ENCODE data around the gene SCGB3A1. TPM values are rescaled to one million over a fixed set of nuclear protein-coding genes. Genes with fewer than 3 reads are reported as not detected.
A peak's percentile ranks its signal among the peaks of the same experiment; 100 is the strongest.

SCGB3A1 gene
- total and polyA plus RNA-seq, 9 of the 15 experiments (the other 6 are each of a cell fraction or from before 2014, with no cell fraction given) = 0.33 TPM; not detected in 8

DNA sequence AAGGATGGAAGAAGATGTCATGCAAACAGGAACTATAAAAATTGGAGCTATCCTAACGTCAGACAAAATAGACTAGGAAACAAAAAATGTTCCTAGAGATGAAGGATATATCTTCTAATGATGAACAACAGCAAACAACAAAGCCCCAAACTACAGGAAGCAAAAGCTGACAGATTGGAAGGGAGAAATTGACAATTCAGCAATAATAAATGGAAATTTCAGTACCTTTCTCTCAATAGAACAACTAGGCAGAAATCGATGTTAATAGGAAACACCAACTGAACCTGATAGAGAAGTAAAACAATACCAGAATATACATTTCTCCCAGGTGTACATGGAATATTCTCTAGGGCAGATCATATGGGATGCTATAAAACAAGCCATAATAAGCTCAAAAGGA lies 7.6 kb downstream of the SCGB3A1 start:
- peaks cover 0 to 6% of the 10 kb centered on the region in 2 experiments; a peak in 1 of 5 replicates for H3K27me3 ChIP-seq (ENCODE audit: control insufficient read depth in 2 of 2, insufficient read depth in 2 of 2, low read length in 2 of 2)
- H3K9ac ChIP-seq (ENCODE audit: insufficient read depth in 1 of 2, low read depth in 2 of 2, low read length in 2 of 2) = no peak overlapping the region
- no peaks in the 10 kb centered on the region for H3K9me1 ChIP-seq (ENCODE audit: control insufficient read depth, insufficient read depth, low read length)
- H3K27ac ChIP-seq (ENCODE audit: extremely low read depth, low read depth, low read length) = no peak overlapping the region
- ATAC-seq = no peak
- CTCF ChIA-PET (ENCODE audit: low intra/inter-chr PET ratio) = no interaction called here
- H3K4me3 ChIP-seq = no peak overlapping the region
- no peak for FAIRE-seq
- no peak overlapping the region for H2AFZ ChIP-seq (ENCODE audit: low read depth, low read length)
- H3K9me3 ChIP-seq (replicated peaks; ENCODE audit: control insufficient read depth, insufficient read depth, low read depth, low read length) = no peaks in the 10 kb centered on the region
- no peaks in the 10 kb centered on the region for H3K36me3 ChIP-seq (ENCODE audit: control insufficient read depth, insufficient read depth, low read length)
- H3K4me1 ChIP-seq (replicated peaks in 1 of 2; ENCODE audit: control insufficient read depth in 2 of 2, insufficient read depth in 2 of 2, low read length in 2 of 2) = no peaks in the 10 kb centered on the region
- in situ Hi-C loops (cut with MboI) = no loop called here
- WGBS (ENCODE audit: insufficient coverage, low coverage, missing lambda C conversion rate) = 13% methylated on average over 2 of the region's 2 CpGs
- no peaks in the 10 kb centered on the region for H3K79me2 ChIP-seq (ENCODE audit: control insufficient read depth, insufficient read depth, low read length)
- DNase-seq (ENCODE audit: extremely low read depth in 1 of 4, low spot score in 3 of 4) = no peak
- POLR2A ChIA-PET = interaction anchor here (0.7 kb wide), 1 partner anchor 77 kb away, joined by 3 read pairs; no protein-coding TSS in a partner anchor
- no TSS peak for BruUV-seq (replicated peaks)
- intact Hi-C loops (cut with micrococcal nuclease) = no loop called here
- TF ChIP-seq FOXK1 (CRISPR knock-in tag; IDR thresholded peaks at IDR 0.05; ENCODE audit: borderline replicate concordance) (no peak), C11orf30 (IDR thresholded peaks at IDR 0.05; ENCODE audit: low read depth) (peak; percentile 61), ZNF316 (IDR thresholded peaks at IDR 0.05) (peak; percentile 69), MAFG (tag; conservative IDR thresholded peaks at IDR 0.05) (peak; percentile 36; the same call in 1 of the 2 replicates), MAFF (IDR thresholded peaks at IDR 0.05; ENCODE audit: low read length) (peak; percentile 19; the same call in 1 of the 2 replicates)
- no peaks in the 10 kb centered on the region for H4K20me1 ChIP-seq (replicated peaks; ENCODE audit: control insufficient read depth, insufficient read depth, low read length)
- no peak overlapping the region for H3K4me2 ChIP-seq (ENCODE audit: insufficient read depth, low read length)

DNA sequence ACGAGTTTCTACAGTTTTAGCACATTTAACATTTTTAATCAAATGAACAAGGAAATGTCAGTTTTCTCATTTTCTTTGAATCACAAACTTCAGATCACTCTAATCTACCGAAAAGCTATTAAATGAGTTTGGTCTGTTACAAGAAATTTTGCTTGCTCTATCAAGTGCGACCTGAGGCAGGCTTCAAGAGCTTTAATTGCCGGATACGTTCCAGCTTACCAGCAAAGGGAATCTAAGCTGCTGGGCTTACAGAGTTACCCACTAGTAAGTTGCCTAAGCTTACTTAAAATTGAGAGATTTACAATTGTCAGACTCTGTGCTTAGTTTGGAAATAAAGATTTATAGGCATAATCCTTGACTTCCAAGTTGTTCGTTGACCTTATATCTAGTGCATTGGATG lies 10.6 kb downstream of the SCGB3A1 start:
- in situ Hi-C loops (cut with MboI) (no loop called here), intact Hi-C loops (cut with micrococcal nuclease) (no loop called here)
- H3K9ac ChIP-seq (ENCODE audit: insufficient read depth in 1 of 2, low read depth in 2 of 2, low read length in 2 of 2) = no peak overlapping the region
- no peaks in the 10 kb centered on the region for H3K9me3 ChIP-seq (replicated peaks; ENCODE audit: control insufficient read depth, insufficient read depth, low read depth, low read length)
- no peak for ATAC-seq
- no peak overlapping the region for H3K27ac ChIP-seq (ENCODE audit: extremely low read depth, low read depth, low read length)
- CTCF ChIA-PET (ENCODE audit: low intra/inter-chr PET ratio) = interaction anchor here (0.6 kb wide), 1 partner anchor 20 kb away, joined by 3 read pairs; no protein-coding TSS in a partner anchor
- peaks cover 24% of the 10 kb centered on the region for H3K36me3 ChIP-seq (ENCODE audit: control insufficient read depth, insufficient read depth, low read length)
- no peak overlapping the region for H3K4me3 ChIP-seq
- POLR2A ChIA-PET = interaction anchor here (0.7 to 1.4 kb wide), 2 partner anchors 12 to 31 kb away, joined by 3 to 7 read pairs; no protein-coding TSS in a partner anchor
- no peaks in the 10 kb centered on the region for H4K20me1 ChIP-seq (replicated peaks; ENCODE audit: control insufficient read depth, insufficient read depth, low read length)
- 82% methylated on average over 6 of the region's 6 CpGs for WGBS (ENCODE audit: insufficient coverage, low coverage, missing lambda C conversion rate)
- H3K27me3 ChIP-seq (ENCODE audit: control insufficient read depth in 2 of 2, insufficient read depth in 2 of 2, low read length in 2 of 2) = no peaks in the 10 kb centered on the region
- H2AFZ ChIP-seq (ENCODE audit: low read depth, low read length) = no peak overlapping the region
- H3K4me1 ChIP-seq (replicated peaks in 1 of 2; ENCODE audit: control insufficient read depth in 2 of 2, insufficient read depth in 2 of 2, low read length in 2 of 2) = no peaks in the 10 kb centered on the region
- H3K9me1 ChIP-seq (ENCODE audit: control insufficient read depth, insufficient read depth, low read length) = no peaks in the 10 kb centered on the region
- FAIRE-seq = no peak
- H3K4me2 ChIP-seq (ENCODE audit: insufficient read depth, low read length) = no peak overlapping the region
- no TSS peak for BruUV-seq (replicated peaks)
- no peaks in the 10 kb centered on the region for H3K79me2 ChIP-seq (ENCODE audit: control insufficient read depth, insufficient read depth, low read length)
- DNase-seq (ENCODE audit: extremely low read depth in 1 of 4, low spot score in 3 of 4) = no peak
- TF ChIP-seq ESRRB (CRISPR knock-in tag; IDR thresholded peaks at IDR 0.05; ENCODE audit: borderline replicate concordance) = no peak
- no peak for TF ChIP-seq CBFB (CRISPR knock-in tag; IDR thresholded peaks at IDR 0.05)
- TF ChIP-seq ZNF23 (CRISPR knock-in tag; IDR thresholded peaks at IDR 0.05) = no peak
- TF ChIP-seq EHMT2 (IDR thresholded peaks at IDR 0.05) = no peak
- TF ChIP-seq, protein P1, sequence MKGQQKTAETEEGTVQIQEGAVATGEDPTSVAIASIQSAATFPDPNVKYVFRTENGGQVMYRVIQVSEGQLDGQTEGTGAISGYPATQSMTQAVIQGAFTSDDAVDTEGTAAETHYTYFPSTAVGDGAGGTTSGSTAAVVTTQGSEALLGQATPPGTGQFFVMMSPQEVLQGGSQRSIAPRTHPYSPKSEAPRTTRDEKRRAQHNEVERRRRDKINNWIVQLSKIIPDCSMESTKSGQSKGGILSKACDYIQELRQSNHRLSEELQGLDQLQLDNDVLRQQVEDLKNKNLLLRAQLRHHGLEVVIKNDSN (CRISPR knock-in tag; IDR thresholded peaks at IDR 0.05) = no peak
- no peak for TF ChIP-seq TFAM (CRISPR knock-in tag; conservative IDR thresholded peaks at IDR 0.05)
- no peak for TF ChIP-seq TCF3 (CRISPR knock-in tag; IDR thresholded peaks at IDR 0.05)
- TF ChIP-seq, protein P2, sequence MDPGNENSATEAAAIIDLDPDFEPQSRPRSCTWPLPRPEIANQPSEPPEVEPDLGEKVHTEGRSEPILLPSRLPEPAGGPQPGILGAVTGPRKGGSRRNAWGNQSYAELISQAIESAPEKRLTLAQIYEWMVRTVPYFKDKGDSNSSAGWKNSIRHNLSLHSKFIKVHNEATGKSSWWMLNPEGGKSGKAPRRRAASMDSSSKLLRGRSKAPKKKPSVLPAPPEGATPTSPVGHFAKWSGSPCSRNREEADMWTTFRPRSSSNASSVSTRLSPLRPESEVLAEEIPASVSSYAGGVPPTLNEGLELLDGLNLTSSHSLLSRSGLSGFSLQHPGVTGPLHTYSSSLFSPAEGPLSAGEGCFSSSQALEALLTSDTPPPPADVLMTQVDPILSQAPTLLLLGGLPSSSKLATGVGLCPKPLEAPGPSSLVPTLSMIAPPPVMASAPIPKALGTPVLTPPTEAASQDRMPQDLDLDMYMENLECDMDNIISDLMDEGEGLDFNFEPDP (CRISPR knock-in tag; IDR thresholded peaks at IDR 0.05) = no peak
- no peak for TF ChIP-seq TOE1 (IDR thresholded peaks at IDR 0.05; ENCODE audit: borderline replicate concordance)
- no peak for TF ChIP-seq TOE1 (CRISPR knock-in tag; IDR thresholded peaks at IDR 0.05; ENCODE audit: borderline replicate concordance, low read depth)
- TF ChIP-seq ZNF184 (CRISPR knock-in tag; IDR thresholded peaks at IDR 0.05) = no peak
